Fibroblast of pulmonary artery (primary cell): ENCODE measurements around the gene BMP15.

Source experiments
- DNase-seq: peaks from one replicate; pipeline ENCODE4 v3.0.0-alpha.2; 2010; ENCODE audit warnings: low read depth
- H3K4me3 ChIP-seq: replicated peaks from 2 replicates; pipeline ENCODE4 v1.5.1; 2011; ENCODE audit warnings: low read depth, mild to moderate bottlenecking, control low read depth, low read length, moderate library complexity
- CTCF ChIP-seq: IDR thresholded peaks from 2 replicates; pipeline ENCODE4 v1.5.1; 2011; ENCODE audit warnings: mild to moderate bottlenecking, control low read depth, low read length, inconsistent platforms; ENCODE audit errors: missing control alignments

The BMP15 gene

GRCh38 chrX:50881028-50881427 is 29.5 kb upstream of the BMP15 start:
- TF ChIP-seq CTCF = no peak
- no peak overlapping the region for H3K4me3 ChIP-seq
- no peak for DNase-seq

DNA sequence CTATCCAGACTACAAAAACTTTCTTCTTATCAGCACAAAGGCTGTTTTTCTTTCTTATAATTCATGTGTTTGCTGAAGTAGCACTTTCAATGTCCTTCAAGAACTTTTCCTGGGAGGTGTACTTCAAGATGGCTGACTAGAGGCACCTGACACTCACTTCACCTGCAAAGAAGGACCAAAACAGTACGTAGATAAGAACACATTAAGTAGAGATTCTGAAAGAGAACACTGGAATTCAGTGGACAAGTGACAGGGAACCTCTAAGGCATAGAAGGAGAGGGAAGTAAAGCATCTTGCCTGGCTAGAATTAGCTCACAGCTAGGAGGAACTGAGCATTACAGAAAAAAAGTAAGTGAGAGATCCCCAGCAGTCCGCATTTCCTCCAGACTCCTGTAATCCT is 21.7 kb upstream of the BMP15 start:
- no peak overlapping the region for H3K4me3 ChIP-seq
- DNase-seq = no peak
- no peak for TF ChIP-seq CTCF

DNA sequence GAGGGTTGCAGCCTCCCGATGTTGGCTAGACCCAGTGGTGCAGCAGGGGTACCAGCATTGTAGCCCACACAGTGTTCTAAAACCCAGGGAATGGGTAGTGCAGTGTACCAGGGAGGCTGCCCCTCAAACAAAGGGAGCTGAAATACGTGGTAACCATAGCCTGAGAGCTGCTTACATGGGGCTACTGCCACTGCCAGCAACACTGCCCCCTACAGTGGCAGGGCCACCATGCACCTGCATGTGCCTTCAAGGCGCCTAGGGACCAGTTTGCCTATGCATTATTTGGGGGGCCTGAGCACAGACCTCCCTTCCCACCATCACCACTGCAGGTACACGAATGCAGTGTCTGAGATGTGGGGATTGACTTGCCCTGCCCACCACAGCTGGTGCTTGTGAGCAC is 21.0 kb upstream of the BMP15 start:
- H3K4me3 ChIP-seq = no peak overlapping the region
- DNase-seq = no peak
- TF ChIP-seq CTCF = no peak

DNA sequence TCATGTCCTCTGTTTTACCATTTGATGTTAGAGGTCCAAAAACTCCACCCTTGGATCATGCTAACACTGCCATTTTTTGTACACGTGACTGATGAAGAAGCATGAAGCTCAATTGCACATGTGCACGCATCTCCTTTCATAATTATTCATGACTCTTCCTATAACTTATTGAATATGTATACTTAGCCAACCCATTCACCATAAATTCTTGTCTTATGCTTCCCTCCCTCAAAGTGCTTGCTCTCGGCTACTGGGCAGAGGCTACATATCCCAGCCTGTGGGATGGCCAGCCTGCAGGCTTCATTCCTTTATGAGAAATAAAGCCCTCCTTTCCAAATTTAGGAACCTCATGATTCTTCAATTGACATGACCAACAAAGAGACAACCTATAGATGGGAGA is 17.5 kb upstream of the BMP15 start:
- DNase-seq = no peak
- no peak for TF ChIP-seq CTCF
- no peak overlapping the region for H3K4me3 ChIP-seq

GRCh38 chrX:50893466-50893865 is 17.1 kb upstream of the BMP15 start:
- no peak for TF ChIP-seq CTCF
- DNase-seq = no peak
- H3K4me3 ChIP-seq = no peak overlapping the region

GRCh38 chrX:50905334-50905733 is 5.2 kb upstream of the BMP15 start:
- no peak for DNase-seq
- peak; percentile 13 for TF ChIP-seq CTCF
- H3K4me3 ChIP-seq = no peak overlapping the region

DNA sequence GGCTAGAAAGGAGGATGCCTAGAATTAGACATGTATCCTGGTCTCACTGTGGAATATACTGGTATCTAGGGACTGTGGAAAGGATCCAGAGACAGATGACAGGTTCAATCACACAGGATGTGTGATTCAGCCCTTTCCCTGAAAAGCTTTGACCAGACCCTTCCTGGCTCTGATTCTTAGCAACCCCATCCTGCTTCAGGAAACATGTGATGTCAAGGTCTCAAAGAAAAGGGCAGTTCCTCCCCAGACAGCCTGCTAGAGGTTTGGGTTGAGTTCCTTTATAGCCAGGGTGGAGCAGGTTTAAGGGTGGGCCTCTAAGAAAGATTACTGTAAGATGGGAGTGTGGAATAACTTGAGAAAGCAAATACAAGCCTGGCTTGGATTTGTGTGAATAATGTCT is 3.0 kb downstream of the BMP15 start:
- DNase-seq = peak; percentile 45
- no peak overlapping the region for H3K4me3 ChIP-seq
- TF ChIP-seq CTCF = no peak
